Keratinocyte (primary cell): Measurements from ENCODE around the gene SPTBN5. TPM values are rescaled to one million over a fixed set of nuclear protein-coding genes. Genes with fewer than 3 reads are reported as not detected.

Experiments used
- DNase-seq: peaks from one replicate; pipeline ENCODE4 v3.0.0-alpha.2; 2011; ENCODE audit warnings: low read depth, missing footprints, low spot score
- FAIRE-seq: peaks from 2 replicates; lab custom pipeline; 2011; peaks lifted over from hg19 to GRCh38; lab: Jason Lieb, UNC
- H2AFZ ChIP-seq: 2 replicates; pipeline ENCODE4 v1.6.0; 2012; ENCODE audit warnings: low read length, control low read depth, inconsistent platforms; ENCODE audit not compliant: control insufficient read depth
- H3K27ac ChIP-seq: 2 replicates; pipeline ENCODE4 v1.5.1; 2011; ENCODE audit warnings: low read length; ENCODE audit not compliant: control insufficient read depth, insufficient read depth
- H3K27me3 ChIP-seq: 3 replicates; pipeline ENCODE4 v1.6.0; 2011; ENCODE audit warnings: low read length; ENCODE audit not compliant: control insufficient read depth, insufficient read depth; ENCODE audit errors: extremely low read depth
- H3K36me3 ChIP-seq, 2 experiments: 2 replicates in 1 of 2; 3 replicates in 1 of 2; pipeline ENCODE4 v1.5.1; 2011; ENCODE audit warnings: low read length in 2 of 2, mild to moderate bottlenecking in 1 of 2; ENCODE audit not compliant: control insufficient read depth in 2 of 2, insufficient read depth in 2 of 2; ENCODE audit errors: extremely low read depth in 1 of 2
- H3K4me1 ChIP-seq: 3 replicates; pipeline ENCODE4 v1.5.1; 2011; ENCODE audit warnings: low read length; ENCODE audit not compliant: control insufficient read depth, insufficient read depth; ENCODE audit errors: extremely low read depth
- H3K4me2 ChIP-seq: 3 replicates; pipeline ENCODE4 v1.6.0; 2011; ENCODE audit warnings: low read depth, low read length; ENCODE audit not compliant: control insufficient read depth, insufficient read depth; ENCODE audit errors: extremely low read depth
- H3K4me3 ChIP-seq, 3 experiments: fragments of 200-600 bp in 1 of 3; sonication (generic) in 1 of 3; 2 replicates in 2 of 3; 3 replicates in 1 of 3; pipeline ENCODE4 v1.5.1; 2011 to 2016; ENCODE audit warnings: low read length in 3 of 3, mild to moderate bottlenecking in 3 of 3, control low read depth in 2 of 3, inconsistent platforms in 1 of 3, low read depth in 1 of 3, mixed read lengths in 1 of 3, mixed run types in 1 of 3, moderate library complexity in 1 of 3; ENCODE audit not compliant: control insufficient read depth in 2 of 3, insufficient read depth in 2 of 3; ENCODE audit errors: extremely low read depth in 1 of 3
- H3K79me2 ChIP-seq: 2 replicates; pipeline ENCODE4 v1.6.0; 2012; ENCODE audit warnings: low read length; ENCODE audit not compliant: control insufficient read depth, insufficient read depth
- H3K9ac ChIP-seq: 3 replicates; pipeline ENCODE4 v1.6.0; 2011; ENCODE audit warnings: low read length; ENCODE audit not compliant: control insufficient read depth, insufficient read depth; ENCODE audit errors: extremely low read depth
- H3K9me1 ChIP-seq: 3 replicates; pipeline ENCODE4 v1.6.0; 2011; ENCODE audit warnings: low read length; ENCODE audit not compliant: control insufficient read depth, insufficient read depth; ENCODE audit errors: extremely low read depth
- H3K9me3 ChIP-seq: 2 replicates; pipeline ENCODE4 v1.5.1; 2012; ENCODE audit warnings: low read depth, low read length; ENCODE audit not compliant: control insufficient read depth
- H4K20me1 ChIP-seq: 3 replicates; pipeline ENCODE4 v1.6.0; 2011; ENCODE audit warnings: low read length; ENCODE audit not compliant: control insufficient read depth, insufficient read depth; ENCODE audit errors: extremely low read depth
- EZH2 ChIP-seq: IDR thresholded peaks from one replicate; pipeline ENCODE4 v1.6.1; 2012; ENCODE audit warnings: inconsistent platforms, mild to moderate bottlenecking, low read length, moderate library complexity
- dilution Hi-C: fragments of 300-500 bp; cut with MboI; formaldehyde crosslinking; loops from one replicate; pipeline ENCODE4 v1.7.0; 2020; ENCODE audit warnings: low sequenced_read_pairs; ENCODE audit not compliant: extremely low pct_ligation_motif_present
- polyA plus RNA-seq, 5 experiments: library from polyadenylated mRNA; depleted of rRNA in 3 of 5; stranded (reverse) in 3 of 5; stranded (forward) in 1 of 5; unstranded in 1 of 5; fragments of >200 nt; gene quantifications; 1 replicate in 1 of 5; 2 replicates in 3 of 5; 3 replicates in 1 of 5; pipeline versions ENCODE4 v1.2.1 to v1.2.3, GENCODE V29; 2011 to 2012; ENCODE audit warnings: missing spikeins in 2 of 5, low read depth in 1 of 5, low replicate concordance in 1 of 5
- TF ChIP-seq, protein P1 (sequence below), 3 experiments: IDR thresholded peaks in 1 of 3; conservative IDR thresholded peaks in 1 of 3; optimal IDR thresholded peaks in 1 of 3; 2 replicates in 2 of 3; 3 replicates in 1 of 3; pipeline versions ENCODE3 to v1.5.1; 2011; ENCODE audit warnings: low read length in 3 of 3, mild to moderate bottlenecking in 3 of 3, moderate library complexity in 2 of 3, control low read depth in 1 of 3, inconsistent platforms in 1 of 3; ENCODE audit not compliant: insufficient read depth in 2 of 3; ENCODE audit errors: extremely low read depth in 1 of 3

Gene SPTBN5
- polyA plus RNA-seq, 1 donor (not counting 4 experiments of a cell fraction or from before 2014, with no cell fraction given) = 0.66 TPM

DNA sequence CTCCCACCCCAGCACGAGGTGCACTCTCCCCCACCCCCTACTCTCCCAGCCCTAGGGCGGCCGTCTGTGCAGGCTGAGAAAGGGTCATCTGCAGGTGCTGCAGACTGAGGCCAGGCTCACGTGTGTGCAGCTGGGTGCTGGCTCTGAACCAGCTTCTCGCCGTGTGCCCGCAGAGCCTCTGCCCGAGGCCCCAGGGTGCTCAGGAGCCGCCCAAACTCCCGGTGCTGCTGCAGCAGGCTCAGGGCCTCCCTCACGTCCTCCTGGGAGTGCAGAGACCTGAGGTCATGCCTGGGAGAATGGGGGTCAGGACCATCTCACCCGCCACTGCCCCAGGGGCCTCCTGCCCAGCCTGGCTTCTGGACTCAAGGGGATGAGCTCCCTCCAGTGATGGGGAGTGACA is 17.2 kb downstream of the SPTBN5 start:
- H3K9me3 ChIP-seq = no peaks in the 10 kb centered on the region
- H3K36me3 ChIP-seq = no peaks in the 10 kb centered on the region
- dilution Hi-C loops = no loop called here
- H3K4me1 ChIP-seq = peaks cover 5% of the 10 kb centered on the region
- no peak overlapping the region for H3K27ac ChIP-seq
- peaks cover 21% of the 10 kb centered on the region for H3K27me3 ChIP-seq
- no peak for TF ChIP-seq EZH2
- TF ChIP-seq, protein P1, sequence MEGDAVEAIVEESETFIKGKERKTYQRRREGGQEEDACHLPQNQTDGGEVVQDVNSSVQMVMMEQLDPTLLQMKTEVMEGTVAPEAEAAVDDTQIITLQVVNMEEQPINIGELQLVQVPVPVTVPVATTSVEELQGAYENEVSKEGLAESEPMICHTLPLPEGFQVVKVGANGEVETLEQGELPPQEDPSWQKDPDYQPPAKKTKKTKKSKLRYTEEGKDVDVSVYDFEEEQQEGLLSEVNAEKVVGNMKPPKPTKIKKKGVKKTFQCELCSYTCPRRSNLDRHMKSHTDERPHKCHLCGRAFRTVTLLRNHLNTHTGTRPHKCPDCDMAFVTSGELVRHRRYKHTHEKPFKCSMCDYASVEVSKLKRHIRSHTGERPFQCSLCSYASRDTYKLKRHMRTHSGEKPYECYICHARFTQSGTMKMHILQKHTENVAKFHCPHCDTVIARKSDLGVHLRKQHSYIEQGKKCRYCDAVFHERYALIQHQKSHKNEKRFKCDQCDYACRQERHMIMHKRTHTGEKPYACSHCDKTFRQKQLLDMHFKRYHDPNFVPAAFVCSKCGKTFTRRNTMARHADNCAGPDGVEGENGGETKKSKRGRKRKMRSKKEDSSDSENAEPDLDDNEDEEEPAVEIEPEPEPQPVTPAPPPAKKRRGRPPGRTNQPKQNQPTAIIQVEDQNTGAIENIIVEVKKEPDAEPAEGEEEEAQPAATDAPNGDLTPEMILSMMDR (optimal IDR thresholded peaks at IDR 0.05 in 1 of 3, IDR thresholded peaks at IDR 0.05 in 1 of 3, conservative IDR thresholded peaks at IDR 0.05 in 1 of 3; ENCODE audit: extremely low read depth in 1 of 3, insufficient read depth in 2 of 3, low read length in 3 of 3) = no peak
- H4K20me1 ChIP-seq = no peaks in the 10 kb centered on the region
- H2AFZ ChIP-seq = no peak overlapping the region
- H3K9ac ChIP-seq = no peak overlapping the region
- no peaks in the 10 kb centered on the region for H3K9me1 ChIP-seq
- no peak for DNase-seq
- H3K4me2 ChIP-seq = no peak overlapping the region
- no peaks in the 10 kb centered on the region for H3K79me2 ChIP-seq
- FAIRE-seq = no peak
- H3K4me3 ChIP-seq = no peak overlapping the region

DNA sequence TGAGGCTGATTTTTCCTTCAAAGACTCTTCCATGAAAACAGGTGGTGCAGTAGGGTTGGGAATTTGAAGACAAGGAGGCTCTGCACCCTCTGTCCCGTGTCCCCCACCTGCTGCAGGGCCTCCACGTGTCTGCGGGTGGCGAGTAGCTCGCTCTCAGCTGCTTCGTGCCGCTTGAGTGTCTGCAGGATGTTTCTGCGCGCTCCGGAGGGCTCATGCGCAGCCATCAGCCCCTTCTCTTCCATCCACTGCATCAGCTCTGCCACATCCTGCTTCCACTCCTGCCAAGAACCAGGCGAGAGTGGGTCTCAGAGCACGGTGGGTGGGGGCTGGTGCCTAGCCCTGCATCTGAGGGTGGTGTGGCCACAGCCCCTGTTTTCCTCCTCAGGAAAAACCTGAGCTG is 17.8 kb downstream of the SPTBN5 start:
- Histone ChIP-seq H3K4me3 (no peak overlapping the region), H3K27me3 (peaks cover 15% of the 10 kb centered on the region), H4K20me1 (no peaks in the 10 kb centered on the region), H3K36me3 (no peaks in the 10 kb centered on the region), H2AFZ (no peak overlapping the region), H3K9me1 (no peaks in the 10 kb centered on the region), H3K4me2 (no peak overlapping the region), H3K9ac (no peak overlapping the region), H3K9me3 (no peaks in the 10 kb centered on the region), H3K27ac (no peak overlapping the region), H3K4me1 (peaks cover 4% of the 10 kb centered on the region), H3K79me2 (no peaks in the 10 kb centered on the region)
- dilution Hi-C loops = no loop called here
- DNase-seq (no peak), FAIRE-seq (no peak)
- TF ChIP-seq EZH2 = no peak
- TF ChIP-seq, protein P1 (optimal IDR thresholded peaks at IDR 0.05 in 1 of 3, IDR thresholded peaks at IDR 0.05 in 1 of 3, conservative IDR thresholded peaks at IDR 0.05 in 1 of 3; ENCODE audit: extremely low read depth in 1 of 3, insufficient read depth in 2 of 3, low read length in 3 of 3) = no peak
